Measurements from ENCODE around the gene SH3RF1.
"Not testable (repeated sequence)": the region's sequence is repeated elsewhere in the genome, so short reads cannot be mapped to it uniquely, and the experiment has no call there.

Gene SH3RF1

DNA sequence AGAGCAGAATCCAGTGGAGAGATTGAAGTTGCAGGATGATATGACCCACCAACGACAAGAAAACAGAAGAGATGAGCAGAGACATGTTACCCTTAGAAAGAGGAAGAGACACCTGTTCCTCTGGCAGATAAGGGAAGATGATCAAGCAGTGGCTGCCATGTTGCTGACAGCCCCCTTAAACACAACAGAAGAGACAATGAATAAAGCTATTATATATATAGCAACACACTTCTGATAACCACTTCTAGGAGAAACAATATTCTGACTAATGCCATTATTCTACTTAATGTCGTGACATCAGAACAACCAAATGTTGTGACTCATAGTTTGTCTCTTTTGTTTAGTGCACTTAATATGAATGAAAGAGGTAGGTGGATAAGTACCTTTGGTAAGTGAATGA lies 44.9 kb downstream of the SH3RF1 start:
- peak; percentile 39 for DNase-seq (ENCODE audit: low read depth)

- peak; percentile 98 for DNase-seq (ENCODE audit: low read depth)
Observed at GRCh38 chr4:169225058-169225751, 45.6 kb downstream of the SH3RF1 start.

- DNase-seq (ENCODE audit: low read depth), result no peak
Observed at GRCh38 chr4:169222761-169223160, 48.0 kb downstream of the SH3RF1 start.

DNA sequence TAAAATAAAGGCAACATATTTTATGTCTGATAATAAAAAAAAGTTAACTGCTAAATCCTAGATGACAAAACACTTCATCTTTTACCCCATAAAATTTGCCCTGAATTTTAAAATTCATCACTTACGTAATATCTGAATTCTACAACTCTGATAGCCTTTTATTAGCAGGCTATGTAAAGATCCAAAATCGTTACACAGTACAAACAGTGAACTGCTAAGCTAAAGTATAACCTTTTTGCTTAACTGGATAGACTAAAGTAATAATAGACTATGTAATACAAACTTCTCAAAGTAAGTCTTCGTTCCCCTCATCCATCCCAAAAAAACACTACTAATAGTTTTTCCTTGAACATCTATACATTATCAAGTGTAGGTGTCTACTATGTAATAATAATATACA lies 49.1 kb downstream of the SH3RF1 start:
- no peak for DNase-seq (ENCODE audit: low read depth)

DNA sequence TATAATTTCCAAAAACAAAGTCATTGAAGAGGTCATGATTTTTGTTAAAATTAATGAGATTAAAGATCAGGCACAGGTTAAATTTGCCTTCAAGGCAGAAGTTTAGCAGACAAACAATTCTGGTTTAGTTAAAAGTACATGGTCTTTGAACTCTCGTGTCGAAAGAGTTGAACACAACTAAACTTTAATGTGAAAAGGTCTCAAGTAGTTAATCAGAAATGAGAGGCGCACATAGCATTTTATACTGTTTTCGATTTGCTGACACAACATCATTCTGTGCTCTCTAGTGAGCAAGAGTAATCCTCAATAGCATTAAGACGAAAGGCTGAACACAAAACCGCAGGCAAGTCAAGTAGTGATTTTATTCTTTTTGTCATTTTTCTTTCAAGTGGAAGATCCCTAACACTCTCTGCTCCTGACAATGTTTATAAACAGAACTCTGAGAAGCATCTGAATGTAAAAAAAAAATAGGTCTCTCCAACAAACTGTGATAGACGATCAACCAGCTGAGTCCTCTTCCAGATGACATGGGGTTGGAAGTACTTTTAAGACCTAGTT lies 49.8 kb downstream of the SH3RF1 start:
- DNase-seq (ENCODE audit: low read depth), result no peak

DNA sequence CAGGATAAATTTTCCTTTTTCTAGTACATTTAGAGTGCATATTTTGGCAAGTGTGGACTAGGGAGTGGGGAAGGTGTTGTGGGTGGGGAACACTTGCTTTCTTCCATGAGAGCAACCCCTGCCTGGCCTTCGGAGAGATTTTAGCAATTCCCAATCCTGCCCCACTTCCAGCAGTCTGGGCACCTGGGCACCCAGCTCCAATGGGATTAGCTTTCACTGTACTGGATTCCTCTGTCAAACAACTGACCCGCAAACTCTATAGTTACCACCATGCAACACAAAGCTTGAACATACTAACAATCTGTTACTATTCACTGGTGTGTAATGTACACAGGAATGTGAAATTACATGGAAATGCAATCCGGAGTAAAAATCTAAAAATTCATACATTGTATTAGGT lies 50.3 kb downstream of the SH3RF1 start:
- no peak for DNase-seq (ENCODE audit: low read depth)

- no peak for DNase-seq (ENCODE audit: low read depth)
Observed at GRCh38 chr4:169219440-169219839, 51.3 kb downstream of the SH3RF1 start.

DNA sequence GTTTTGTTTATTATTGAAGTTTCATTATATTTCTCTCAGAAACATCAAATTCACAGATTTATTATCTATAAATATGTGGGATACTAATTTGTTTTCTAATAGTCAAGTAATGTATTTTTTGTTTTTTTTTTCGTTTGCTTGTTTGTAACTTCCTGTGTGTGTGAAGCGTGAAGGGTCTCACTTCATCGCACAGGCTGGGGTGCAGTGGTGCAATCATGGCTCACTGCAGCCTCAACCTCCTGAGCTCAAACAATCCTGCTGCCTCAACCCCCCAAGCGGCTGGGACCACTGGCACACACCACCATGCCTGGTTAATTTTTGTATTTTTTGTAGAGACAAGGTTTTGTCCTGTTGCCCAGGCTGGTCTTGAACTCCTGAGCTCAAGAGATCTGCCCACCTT lies 55.1 kb downstream of the SH3RF1 start:
- no peak for DNase-seq (ENCODE audit: low read depth)

DNA sequence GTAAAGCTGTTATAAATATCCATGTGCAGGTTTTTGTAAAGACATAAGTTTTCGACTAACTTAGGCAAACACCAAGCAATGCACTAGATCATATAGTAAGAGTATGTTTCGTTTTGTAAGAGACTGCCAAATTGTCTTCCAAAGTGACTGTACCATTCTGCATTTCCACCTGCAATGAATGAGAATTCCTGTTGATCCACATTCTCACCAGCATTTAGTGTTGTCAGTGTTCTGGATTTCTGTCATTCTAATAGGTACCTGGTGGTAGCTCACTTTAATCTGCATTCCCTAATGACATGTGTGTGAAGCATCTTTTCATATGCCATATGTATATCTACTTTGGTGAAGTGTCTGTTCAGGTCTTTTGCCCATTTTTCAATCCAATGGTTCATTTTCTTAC lies 57.8 kb downstream of the SH3RF1 start:
- DNase-seq (ENCODE audit: low read depth), result no peak

DNA sequence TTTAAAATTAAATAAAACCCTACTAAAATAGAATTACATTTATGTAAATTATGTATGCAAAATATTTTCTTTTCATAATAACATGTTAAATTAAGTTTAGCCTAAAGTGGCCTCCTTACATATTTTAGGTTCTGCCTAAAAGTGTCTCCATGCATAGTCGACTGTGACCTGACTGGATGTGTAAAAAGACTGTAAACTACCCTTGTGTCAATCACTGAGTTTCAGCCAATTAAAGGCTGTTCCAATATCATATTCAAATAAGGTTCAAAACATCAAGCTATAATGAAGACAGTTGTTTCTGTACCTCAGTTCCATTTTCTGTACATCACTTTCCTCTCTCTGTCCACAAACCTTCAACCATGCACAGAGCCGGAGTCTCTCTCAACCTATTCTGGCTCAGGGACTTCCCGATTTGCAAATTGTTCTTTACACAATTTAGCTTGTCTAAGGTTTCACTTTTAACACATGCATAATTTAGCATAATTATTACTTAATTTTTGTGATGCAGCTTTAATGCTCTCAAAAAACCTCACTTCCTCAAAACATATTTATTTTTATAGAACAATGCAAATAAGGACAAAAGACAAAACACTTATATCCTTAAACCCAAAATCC lies 60.1 kb downstream of the SH3RF1 start:
- DNase-seq (ENCODE audit: low read depth), result no peak

- no peak for DNase-seq (ENCODE audit: low read depth)
Observed at GRCh38 chr4:169209388-169209883, 61.3 kb downstream of the SH3RF1 start.

GRCh38 chr4:169208516-169208915 lies 62.2 kb downstream of the SH3RF1 start:
- DNase-seq (ENCODE audit: low read depth), result peak; percentile 69

GRCh38 chr4:169208090-169208455 lies 62.7 kb downstream of the SH3RF1 start:
- no peak for DNase-seq (ENCODE audit: low read depth)

DNA sequence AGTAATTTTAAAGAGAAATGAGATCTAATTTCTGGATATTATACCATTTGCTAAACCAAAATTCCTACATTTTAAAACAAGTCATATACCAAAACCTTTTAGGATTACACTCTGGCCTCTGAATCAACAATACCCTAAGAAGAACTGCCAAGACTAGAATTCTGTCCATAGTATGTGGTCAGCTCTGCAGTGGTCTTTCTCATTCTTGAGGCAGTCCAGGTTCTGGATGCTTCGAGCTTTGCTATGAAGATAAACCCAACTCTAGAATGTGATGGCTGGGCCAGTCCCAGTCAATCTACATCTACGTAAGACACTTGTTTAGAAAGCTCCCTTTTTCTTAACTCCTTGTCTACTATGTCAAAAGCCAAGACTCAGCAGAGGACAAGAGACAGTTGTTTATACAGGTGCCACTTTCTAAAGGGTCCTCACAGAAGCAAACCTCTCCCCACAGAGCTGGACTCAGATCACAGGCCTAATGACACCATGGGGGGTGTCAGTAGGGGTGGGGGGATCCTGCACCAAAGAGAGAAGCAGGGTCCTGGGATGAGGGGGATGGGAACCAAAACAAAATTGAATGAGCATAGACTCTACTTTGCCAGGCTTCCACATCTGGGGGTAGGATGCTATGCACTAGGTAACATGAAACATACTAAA lies 63.2 kb downstream of the SH3RF1 start:
- DNase-seq (ENCODE audit: low read depth), result no peak

DNA sequence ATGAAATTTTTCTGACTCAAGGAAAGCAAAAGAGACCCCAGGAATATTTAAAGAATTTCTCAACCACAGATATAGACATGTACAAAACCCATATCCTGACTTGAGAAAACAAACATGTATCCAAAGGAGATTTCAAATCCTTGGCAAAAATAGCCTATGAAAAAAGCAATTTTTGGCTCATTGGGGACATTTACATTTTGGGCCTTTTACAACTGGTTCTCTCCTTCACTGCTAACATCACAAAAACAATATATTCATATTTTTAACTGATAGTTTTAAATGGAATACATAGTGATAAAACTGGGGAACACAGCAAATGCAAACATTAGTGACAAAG lies 65.0 kb downstream of the SH3RF1 start:
- DNase-seq (ENCODE audit: low read depth), result no peak

DNA sequence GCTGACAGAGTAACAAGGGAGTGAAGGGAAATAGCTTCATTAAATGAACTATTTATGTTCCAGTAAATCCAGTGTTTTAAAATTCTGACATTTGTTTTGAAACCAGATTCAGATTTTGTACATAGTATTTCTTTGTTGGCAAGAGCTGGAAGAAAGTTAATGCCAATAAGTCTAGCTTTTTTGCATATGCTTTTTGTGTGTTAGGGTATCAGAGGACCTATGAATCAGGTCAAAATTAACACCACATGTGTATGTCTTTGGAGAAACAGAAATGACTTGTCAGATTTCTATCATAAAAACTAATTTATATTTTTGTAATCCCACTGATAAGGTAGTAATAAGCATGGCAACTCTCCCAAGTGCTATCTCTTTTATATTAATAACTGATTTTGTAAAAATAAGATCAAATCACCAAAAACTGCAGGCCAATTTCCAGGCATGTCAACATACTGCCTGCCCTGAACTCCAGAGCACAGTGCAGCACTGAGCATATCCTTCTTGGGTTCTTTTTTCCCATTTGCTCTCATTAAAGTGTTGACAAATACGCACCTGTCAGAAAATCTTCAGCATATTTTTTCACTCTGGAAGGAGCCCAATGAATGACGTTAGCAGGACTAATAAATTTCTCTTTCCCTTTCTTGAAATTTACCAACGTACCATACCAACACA lies 65.5 kb downstream of the SH3RF1 start:
- DNase-seq (ENCODE audit: low read depth), result no peak

DNA sequence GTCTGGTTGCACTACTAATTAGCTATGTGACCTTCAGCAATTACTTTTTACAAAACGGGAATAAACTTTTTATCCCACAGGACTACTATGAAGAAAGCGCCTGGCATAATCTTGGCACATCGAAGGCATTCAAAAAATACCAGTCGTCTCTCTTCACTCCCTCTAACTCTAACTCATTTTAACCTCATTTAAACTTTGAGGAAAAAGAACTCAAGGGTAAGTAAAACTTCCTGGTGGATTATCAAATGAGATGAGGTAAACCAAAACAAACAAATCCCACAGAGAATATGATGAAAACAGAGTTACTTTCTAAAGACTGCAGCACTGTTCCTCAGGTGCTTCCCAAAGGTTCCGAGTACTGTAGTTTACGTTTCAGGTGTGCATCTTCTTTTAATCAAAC lies 66.9 kb downstream of the SH3RF1 start:
- no peak for DNase-seq (ENCODE audit: low read depth)

GRCh38 chr4:169203278-169203677 lies 67.5 kb downstream of the SH3RF1 start:
- DNase-seq (ENCODE audit: low read depth), result not testable (repeated sequence)

- DNase-seq (ENCODE audit: low read depth), result no peak
Observed at GRCh38 chr4:169202878-169203277, 67.9 kb downstream of the SH3RF1 start.

GRCh38 chr4:169202145-169202699 lies 68.5 kb downstream of the SH3RF1 start:
- no peak for DNase-seq (ENCODE audit: low read depth)

DNA sequence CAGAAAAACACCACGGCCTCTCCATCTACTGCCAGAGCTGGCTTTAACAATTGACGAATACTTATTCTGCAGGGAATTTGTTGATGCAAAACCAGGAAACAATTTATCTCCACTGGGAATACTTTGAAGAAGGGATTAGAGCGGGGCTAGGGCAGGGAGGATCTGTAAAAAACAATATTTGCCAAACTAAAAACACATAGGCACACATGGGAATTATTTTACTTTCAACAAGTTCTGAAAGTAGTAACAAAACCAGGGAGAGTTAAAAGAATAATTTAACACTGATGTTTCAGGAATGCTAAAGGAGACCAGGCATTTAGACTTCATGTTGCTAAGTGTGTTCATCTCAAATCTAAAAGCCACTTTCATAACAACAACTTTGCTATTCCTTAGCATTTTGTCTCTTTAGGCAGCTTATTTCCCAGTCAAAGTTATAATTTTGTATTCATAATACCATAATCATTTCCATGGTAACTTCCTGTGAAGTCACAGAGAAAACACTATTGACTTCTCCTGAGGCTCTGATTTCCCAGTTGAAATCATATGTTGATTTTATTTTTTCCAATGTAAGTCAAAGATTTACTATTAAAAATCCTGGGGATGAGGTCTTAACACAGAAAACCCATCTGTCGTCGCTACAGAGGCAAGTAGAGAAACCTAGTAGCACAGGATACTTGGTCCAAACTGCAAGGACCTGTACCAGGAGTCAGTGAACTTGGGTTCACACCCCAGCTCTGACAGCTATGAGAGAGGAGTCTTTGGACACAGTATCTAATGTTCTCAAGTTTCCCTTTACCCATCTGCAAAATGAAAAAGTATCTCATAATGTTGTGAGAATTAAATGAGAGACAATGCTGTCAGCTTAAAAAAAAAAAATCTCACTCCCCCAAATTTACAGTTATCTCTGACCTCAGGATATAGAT lies 69.3 kb downstream of the SH3RF1 start:
- peak; percentile 33 for DNase-seq (ENCODE audit: low read depth)

All from EH (cell line).